ENCODE results near the gene SNX20. TPM values are rescaled to one million over a fixed set of nuclear protein-coding genes. Genes with fewer than 3 reads are reported as not detected.

SNX20 gene
- total RNA-seq, 1 experiment from 2014 or later = not detected

GRCh38 chr16:50643192-50643591 lies 37.9 kb downstream of the SNX20 start:
- Histone ChIP-seq H3K23me2 (ENCODE audit: insufficient read length, low read depth, low read length, poor library complexity, severe bottlenecking) (no peaks in the 10 kb centered on the region), H2BK5ac (ENCODE audit: insufficient read length, low read length) (no peak overlapping the region), H3K4me1 (ENCODE audit: insufficient read depth, low read length) (no peaks in the 10 kb centered on the region; the same call in 1 of the 2 replicates), H3K23ac (ENCODE audit: insufficient read length, low read depth, low read length) (no peak overlapping the region), H3K79me1 (ENCODE audit: insufficient read depth, low read depth, low read length, poor library complexity, severe bottlenecking) (no peaks in the 10 kb centered on the region), H3K79me2 (ENCODE audit: insufficient read depth, low read length) (no peaks in the 10 kb centered on the region), H4K91ac (ENCODE audit: insufficient read length, low read depth, low read length) (no peak overlapping the region), H4K5ac (ENCODE audit: insufficient read length, low read depth, low read length) (no peak overlapping the region), H3K56ac (ENCODE audit: insufficient read length, low read depth, low read length) (no peak overlapping the region), H2BK120ac (ENCODE audit: low read depth, low read length, poor library complexity, severe bottlenecking) (no peak overlapping the region), H3K4me2 (ENCODE audit: insufficient read depth, insufficient read length, low read length) (no peak overlapping the region), H3K14ac (ENCODE audit: insufficient read depth, low read length) (no peak overlapping the region), H4K8ac (replicated peaks; ENCODE audit: insufficient read length, low read depth, low read length) (no peak overlapping the region), H2BK15ac (ENCODE audit: low read depth, low read length) (no peak overlapping the region), H3T11ph (ENCODE audit: low read length) (no peak overlapping the region), H3K27me3 (ENCODE audit: insufficient read depth, low read length) (no peaks in the 10 kb centered on the region), H3K9ac (ENCODE audit: extremely low read depth, insufficient read length, low read length) (no peak overlapping the region), H4K20me1 (ENCODE audit: control insufficient read depth, insufficient read depth, insufficient read length) (no peaks in the 10 kb centered on the region), H3K4ac (ENCODE audit: low read depth, low read length) (no peak overlapping the region), H2AK5ac (ENCODE audit: insufficient read length, low read length) (no peak overlapping the region), H2AFZ (ENCODE audit: low read length) (no peak overlapping the region), H2BK20ac (ENCODE audit: low read depth, low read length, poor library complexity, severe bottlenecking) (no peak overlapping the region), H3K9me3 (ENCODE audit: control insufficient read depth, low read depth, low read length) (no peaks in the 10 kb centered on the region), H2BK12ac (ENCODE audit: insufficient read length, low read depth, low read length) (no peak overlapping the region), H3K27ac (ENCODE audit: insufficient read length, low read depth, low read length) (no peak overlapping the region), H3K18ac (ENCODE audit: insufficient read length, low read depth, low read length) (no peak overlapping the region)
- TF ChIP-seq CTCF (conservative IDR thresholded peaks at IDR 0.05) = no peak
- Mint-ChIP-seq H3K4me1 (peaks cover 13 to 17% of the 10 kb centered on the region in 2 experiments), H3K9me3 (no peaks in the 10 kb centered on the region; a peak in 1 of 5 replicates), H3K36me3 (ENCODE audit: insufficient read depth in 1 of 3, low read depth in 3 of 3) (no peaks in the 10 kb centered on the region), H3K4me3 (no peak overlapping the region), H3K27ac (no peak overlapping the region), H3K27me3 (ENCODE audit: low read depth) (peaks cover 19% of the 10 kb centered on the region)
- no CpG with 5 or more reads among the region's 4 CpGs for WGBS (ENCODE audit: extremely low coverage, insufficient read length, low lambda C conversion rate)
- DNase-seq = no peak

All from H9 (cell line).